GM20000 (cell line): Measurements from ENCODE around the gene VTI1A.

Source experiments
- DNase-seq: peaks from one replicate; pipeline ENCODE4 v3.0.0; 2012; ENCODE audit warnings: low spot score
- TF ChIP-seq, protein P1 (sequence below): IDR thresholded peaks from 2 replicates; pipeline ENCODE4 v1.5.1; 2012; ENCODE audit warnings: mild to moderate bottlenecking, control low read depth; ENCODE audit errors: extremely low read depth, missing control alignments

VTI1A gene

DNA sequence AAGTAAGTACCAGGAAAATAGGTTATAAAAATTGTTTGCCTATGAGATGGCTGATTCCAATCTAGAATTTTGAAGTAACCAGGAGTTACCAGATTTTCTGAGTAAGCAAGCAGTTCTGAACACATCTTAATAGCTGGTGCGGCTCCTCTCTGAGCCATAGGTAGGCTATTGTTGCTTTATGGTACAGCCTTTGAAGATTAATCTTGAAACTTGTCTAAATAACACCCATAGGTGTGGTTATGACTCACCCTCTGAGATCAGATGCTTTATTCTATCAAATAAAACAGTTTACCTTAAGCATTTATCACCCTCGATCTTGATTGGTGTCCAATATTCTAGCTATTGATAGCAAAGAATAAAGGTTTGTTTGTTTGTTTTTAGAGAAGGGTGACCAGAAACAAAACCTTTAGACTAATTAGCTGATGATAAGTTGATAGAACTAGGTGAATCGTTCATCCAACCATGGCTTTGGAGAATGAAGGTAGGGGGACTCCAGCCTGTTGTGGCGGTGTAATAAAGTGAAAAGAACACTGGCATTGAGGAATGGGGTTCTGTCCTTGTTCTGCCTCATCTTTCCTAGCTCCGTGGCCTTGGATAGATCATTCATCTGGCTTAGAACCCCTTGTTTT lies 72.2 kb downstream of the VTI1A start:
- DNase-seq: no peak
- TF ChIP-seq, protein P1, sequence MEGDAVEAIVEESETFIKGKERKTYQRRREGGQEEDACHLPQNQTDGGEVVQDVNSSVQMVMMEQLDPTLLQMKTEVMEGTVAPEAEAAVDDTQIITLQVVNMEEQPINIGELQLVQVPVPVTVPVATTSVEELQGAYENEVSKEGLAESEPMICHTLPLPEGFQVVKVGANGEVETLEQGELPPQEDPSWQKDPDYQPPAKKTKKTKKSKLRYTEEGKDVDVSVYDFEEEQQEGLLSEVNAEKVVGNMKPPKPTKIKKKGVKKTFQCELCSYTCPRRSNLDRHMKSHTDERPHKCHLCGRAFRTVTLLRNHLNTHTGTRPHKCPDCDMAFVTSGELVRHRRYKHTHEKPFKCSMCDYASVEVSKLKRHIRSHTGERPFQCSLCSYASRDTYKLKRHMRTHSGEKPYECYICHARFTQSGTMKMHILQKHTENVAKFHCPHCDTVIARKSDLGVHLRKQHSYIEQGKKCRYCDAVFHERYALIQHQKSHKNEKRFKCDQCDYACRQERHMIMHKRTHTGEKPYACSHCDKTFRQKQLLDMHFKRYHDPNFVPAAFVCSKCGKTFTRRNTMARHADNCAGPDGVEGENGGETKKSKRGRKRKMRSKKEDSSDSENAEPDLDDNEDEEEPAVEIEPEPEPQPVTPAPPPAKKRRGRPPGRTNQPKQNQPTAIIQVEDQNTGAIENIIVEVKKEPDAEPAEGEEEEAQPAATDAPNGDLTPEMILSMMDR: no peak

DNA sequence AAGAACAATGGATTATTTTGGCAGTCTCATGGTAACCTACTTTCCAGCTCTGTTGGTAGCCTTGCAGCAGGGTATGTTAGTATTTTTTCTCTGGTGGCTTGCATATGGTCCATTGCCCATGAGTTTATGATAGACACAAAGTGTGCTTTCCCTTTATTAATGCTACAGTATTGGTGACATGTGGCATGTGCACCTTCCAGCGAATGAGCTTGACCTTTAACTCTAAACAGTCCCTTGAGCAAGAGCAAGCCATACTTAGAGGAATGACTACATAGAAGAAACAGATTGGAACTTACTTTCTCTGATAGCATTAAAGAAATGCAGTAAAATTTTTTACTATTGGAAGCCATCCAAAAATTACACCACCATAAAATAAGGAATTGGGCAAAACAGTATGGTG lies 73.9 kb downstream of the VTI1A start:
- DNase-seq: no peak
- TF ChIP-seq, protein P1: no peak

DNA sequence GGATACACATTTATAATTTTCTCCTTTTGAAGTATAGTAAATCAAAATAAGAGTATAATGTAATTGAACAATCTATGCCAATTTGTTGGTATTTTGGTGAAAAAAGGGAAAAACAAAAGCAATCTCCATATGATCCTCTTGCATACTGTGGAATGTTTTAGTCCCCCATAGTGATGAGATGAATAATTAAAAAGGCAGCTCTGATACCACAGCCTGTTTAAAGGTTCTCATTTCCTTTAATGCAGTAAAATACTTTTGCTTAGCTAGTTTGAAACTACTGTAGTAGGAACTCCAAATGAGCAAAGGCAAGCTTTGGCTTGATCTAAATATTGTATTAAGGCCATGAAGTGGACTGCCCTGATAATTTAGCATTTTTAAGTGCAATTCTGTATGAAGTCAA lies 77.6 kb downstream of the VTI1A start:
- TF ChIP-seq, protein P1: no peak

DNA sequence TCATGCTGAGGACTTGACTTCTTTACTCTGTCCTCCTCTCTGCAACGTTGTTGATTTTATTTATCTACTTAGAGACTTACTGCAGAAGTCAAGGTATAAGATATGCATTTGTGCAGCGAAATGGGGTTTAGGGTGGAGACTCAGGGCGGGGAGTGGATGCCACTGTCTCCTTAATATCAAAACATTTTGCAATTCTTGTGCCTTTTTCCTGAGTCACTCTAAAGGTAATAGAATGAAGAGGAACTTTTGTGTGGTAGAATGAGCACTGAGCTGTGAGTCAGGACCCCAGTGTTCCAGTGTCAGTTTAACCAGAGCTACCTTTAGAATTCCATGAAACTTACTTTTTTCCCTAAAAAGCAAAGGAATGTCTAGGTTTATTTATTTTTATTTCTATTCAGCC lies 78.2 kb downstream of the VTI1A start:
- TF ChIP-seq, protein P1: no peak
- no peak for DNase-seq

More for the DNA sequence above, 77.6 kb downstream of the VTI1A start:
- DNase-seq: no peak

DNA sequence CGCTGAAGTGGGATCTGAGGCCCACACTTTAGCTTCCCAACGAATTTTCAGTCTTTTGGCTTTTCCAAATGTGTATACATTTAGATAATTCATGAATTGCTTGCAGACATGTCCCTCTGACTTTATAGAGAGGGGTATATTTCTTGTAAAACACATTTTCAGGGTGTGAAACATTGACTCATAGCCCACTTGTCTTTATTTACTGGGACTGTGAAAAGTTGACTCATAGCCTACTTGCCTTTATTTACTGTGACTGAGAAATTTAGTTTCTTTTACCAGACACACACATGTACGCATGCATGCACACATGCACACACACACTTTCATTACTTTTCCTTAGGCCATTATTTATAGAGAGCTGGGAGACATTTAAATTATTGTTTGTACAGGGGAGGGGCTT lies 79.1 kb downstream of the VTI1A start:
- no peak for DNase-seq
- TF ChIP-seq, protein P1: no peak

DNA sequence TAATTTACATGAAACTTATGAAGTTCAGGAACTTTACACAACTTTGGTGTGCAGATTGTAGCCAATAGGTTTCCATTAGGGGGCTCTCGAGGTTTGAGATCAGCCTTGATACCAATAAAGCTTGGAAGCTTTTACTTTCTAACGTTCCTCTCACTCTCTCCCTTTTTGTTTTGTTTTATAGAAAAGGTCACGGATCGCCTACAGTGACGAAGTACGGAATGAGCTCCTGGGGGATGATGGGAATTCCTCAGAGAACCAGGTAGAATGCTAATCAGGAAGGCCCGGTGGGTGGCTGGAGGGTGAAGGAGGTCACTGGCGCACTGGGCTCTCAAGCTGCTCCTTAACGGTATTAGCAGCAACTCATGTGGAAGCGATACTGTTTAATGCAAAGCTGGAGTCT lies 79.9 kb downstream of the VTI1A start:
- TF ChIP-seq, protein P1: no peak
- DNase-seq: no peak

DNA sequence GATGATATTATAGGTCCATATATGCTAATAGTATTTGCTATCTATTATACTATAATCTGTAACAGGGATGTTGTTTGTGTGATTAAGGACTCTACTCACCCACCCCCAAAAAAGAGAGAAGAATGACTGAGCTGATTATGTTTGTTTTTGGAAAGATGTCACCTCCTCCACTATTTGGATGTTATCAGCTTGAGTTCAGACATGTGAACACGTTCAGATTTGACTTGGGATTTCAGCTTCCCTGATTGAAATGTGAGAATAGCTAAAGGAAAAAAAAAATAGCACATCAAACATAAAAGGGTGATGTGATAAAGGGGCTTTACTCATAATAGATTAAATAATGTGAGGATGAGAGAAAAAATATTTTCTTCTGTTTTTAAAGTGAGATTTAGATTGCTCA lies 81.2 kb downstream of the VTI1A start:
- TF ChIP-seq, protein P1: no peak
- DNase-seq: no peak
